ENCODE data around the gene FOSL1.

Gene FOSL1

GRCh38 chr11:65919573-65920371, 19.6 kb upstream of the FOSL1 start:
- peak; percentile 21 for DNase-seq

DNA sequence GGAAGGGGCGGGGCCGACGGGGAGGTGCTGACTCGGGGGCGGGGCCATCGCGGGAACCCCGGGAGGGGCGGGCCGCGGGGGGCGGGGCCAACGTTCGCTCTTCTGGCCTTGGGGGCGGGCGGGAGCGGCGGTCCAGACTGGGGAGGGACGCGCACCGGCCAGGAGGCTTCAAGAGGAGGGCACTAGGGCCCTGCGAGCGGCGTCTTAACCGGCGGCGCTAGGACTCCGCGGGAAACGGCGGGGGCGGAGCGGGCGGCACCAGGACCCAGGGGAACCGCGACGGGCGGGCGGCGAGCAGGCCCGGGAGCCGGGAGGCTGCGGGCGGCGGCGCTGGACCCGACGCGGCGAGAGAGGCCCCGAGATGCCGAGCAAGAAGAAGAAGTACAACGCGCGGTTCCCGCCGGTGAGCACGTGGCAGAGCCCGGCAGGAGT, 19.0 kb upstream of the FOSL1 start, which contains the start of gene DRAP1:
DRAP1 (plus strand) TSS at position 286 of the 432 bp plus-strand sequence; CDS start at position 362, 76 bp downstream.
- DNase-seq = peak; percentile 98

DNA sequence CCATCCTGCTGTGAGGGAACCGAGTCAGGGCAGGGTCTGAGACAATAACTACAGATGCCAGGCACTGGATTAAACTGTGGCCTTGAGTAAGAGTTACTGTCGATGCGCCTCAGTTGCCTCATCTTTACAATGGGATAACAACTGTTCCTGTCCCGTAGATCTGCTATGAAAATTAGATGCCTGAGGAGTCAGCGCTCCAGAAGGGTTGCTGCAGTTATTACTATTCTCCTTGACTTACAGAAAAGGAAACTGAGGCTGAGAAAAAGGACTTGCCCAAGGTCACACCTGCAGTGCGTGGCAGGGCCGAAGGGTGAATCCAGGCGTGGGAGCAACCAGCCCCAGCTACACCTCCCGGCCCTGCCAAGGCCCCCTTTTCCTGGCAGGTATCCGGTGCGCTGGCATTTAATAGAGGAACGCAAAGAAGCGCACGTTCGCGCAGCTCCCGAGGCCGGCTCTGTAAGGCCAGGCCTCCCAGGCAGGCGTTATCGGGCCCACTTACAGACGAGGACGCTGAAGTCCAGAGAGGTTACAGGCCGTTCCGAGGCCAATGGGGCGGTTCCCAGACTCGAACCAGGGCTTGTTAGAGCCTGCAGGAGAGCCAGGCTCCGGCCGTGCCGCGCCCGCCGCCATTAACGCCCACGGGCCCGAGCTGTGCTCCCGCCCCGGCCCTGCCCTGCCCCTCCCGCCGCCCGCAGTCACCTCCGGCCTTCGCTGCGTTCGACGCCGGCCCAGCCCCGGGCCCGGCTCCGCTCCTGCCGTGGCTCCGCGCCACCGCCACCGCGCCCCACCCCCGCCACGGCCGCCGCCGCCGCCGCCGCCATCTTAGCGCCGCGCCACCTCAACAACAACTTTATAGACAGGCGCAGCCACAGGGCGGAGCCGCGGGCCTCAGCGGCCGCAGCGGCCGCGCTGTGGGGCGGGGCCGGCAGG, 18.3 kb upstream of the FOSL1 start, which contains the start of gene C11orf68:
C11orf68 (minus strand) TSS at position 852 of the 930 bp plus-strand sequence; CDS start at position 821, 31 bp downstream.
- DNase-seq = no peak

DNA sequence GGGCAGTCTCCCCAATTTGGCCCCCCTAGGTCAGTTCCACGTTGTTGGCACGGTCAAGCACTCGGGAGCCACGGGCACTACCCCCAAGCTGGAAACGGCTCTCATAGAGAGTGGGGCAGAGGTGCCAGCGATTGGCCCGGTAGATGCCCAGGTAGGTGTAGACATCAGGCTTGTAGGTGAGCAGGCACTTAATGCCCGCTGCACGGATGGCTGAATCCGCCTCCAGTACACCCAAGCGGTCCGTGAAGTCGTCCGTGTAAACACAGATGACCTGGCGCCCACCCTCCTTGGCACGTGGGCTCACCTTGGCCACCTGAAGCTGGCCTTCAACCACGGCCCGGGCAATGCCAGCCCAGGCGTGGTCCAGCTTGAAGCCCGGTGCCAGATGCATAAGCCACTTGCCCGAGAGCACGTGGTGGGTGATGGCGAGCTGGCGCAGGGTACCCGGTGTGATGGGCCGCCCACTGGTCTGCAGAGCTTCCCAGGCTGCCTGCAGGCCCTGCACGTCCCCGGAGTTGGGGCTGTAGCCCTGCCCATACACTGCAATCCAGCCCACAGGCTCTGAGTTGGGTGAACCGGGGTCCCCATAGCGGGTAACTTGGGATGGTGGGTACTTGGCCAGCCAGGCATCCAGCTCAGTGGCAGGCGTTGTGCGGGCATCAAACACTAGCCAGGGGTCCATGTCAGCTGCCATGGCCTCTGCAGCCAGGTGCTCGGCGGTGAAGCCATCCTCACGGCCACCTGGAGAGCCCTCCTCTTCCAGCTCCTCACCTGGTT, 17.4 kb upstream of the FOSL1 start:
- no peak for DNase-seq

GRCh38 chr11:65917077-65917433, 16.9 kb upstream of the FOSL1 start:
- no peak for DNase-seq

DNA sequence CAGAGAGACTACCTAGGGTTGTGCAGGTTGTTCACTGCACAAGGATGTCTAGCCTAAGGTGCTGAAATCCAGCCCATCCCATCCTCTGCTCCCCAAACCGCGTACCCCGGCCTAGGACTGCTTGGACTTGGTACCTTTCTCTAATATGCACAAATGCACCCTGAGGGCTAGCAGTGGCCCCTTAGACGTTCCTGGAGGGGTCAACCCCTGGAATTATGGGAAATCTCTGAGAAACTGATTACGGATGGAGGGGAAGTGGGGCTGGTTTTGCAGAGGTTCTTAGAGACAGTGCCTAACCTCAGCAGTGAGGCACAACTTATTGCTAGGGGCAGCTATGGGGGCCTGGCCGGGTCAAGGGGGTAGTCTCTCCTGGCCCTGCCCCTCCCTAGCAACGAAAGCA, 16.2 kb upstream of the FOSL1 start:
- DNase-seq = no peak

GRCh38 chr11:65915821-65916251, 15.6 kb upstream of the FOSL1 start:
- DNase-seq = peak; percentile 99

DNA sequence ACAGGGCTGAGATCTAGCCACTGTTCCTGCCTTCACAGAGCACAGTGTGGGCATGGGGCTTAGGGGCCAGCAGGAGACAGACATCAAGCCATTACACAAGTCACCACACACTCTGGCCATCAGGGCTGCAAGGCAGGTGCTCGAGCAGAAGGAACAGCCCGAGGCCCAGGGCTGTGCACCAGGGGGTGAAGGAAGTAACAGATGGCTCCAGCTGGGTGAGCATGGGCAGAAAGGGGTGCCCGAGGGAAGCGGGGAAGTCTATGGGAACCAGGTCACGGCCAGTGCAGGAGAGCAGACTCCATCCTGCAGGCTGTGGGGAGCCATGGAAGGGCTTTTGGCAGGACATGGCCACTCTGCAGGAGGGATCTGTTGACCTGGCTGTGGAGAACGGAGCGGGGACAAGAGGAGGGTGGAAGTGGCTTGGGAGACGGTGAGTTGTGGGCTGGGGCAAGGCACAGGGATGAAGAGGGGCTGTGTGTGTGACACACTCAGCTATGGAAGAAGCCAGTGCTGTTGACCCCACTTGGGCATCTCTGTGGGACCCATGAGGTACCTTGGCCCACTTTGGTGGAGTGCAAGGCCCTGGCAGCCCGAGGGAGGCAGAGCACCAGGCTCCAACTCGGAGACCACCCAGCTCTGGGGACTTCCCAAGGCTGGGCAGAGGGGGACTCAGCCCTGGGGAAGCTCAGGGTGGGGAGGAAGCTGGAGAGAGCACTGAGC, 15.1 kb upstream of the FOSL1 start:
- no peak for DNase-seq

GRCh38 chr11:65912845-65913244, 12.7 kb upstream of the FOSL1 start:
- DNase-seq = peak; percentile 58

GRCh38 chr11:65911682-65912568, 11.7 kb upstream of the FOSL1 start:
- peak; percentile 97 for DNase-seq

- no peak for DNase-seq
These were observed 7.7 kb upstream of the FOSL1 start for GRCh38 chr11:65907878-65908277.

- DNase-seq = peak; percentile 67
These were observed 6.4 kb upstream of the FOSL1 start for GRCh38 chr11:65906602-65907001.

DNA sequence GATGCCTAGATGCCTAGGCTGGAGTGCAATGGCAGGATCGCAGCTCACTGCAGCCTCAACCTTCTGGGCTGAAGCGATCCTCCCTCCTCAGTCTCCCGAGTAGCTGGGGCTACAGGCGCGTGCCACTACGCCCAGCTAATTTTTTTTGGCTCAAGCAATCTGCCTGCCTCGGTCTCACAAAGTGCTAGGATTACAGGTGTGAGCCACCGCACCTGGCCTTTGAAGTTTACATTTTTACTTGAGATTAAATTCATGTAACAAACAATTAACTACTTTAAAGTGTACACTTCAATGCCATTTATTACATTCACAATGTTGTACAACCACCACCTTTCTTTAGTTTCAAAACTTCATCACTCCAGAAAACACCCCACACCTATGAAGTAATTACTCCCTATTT, 3.5 kb upstream of the FOSL1 start:
- no peak for DNase-seq

GRCh38 chr11:65903068-65903481, 2.9 kb upstream of the FOSL1 start:
- DNase-seq = peak; percentile 98

GRCh38 chr11:65900899-65901180, 652 bp upstream of the FOSL1 start:
- no peak for DNase-seq

DNA sequence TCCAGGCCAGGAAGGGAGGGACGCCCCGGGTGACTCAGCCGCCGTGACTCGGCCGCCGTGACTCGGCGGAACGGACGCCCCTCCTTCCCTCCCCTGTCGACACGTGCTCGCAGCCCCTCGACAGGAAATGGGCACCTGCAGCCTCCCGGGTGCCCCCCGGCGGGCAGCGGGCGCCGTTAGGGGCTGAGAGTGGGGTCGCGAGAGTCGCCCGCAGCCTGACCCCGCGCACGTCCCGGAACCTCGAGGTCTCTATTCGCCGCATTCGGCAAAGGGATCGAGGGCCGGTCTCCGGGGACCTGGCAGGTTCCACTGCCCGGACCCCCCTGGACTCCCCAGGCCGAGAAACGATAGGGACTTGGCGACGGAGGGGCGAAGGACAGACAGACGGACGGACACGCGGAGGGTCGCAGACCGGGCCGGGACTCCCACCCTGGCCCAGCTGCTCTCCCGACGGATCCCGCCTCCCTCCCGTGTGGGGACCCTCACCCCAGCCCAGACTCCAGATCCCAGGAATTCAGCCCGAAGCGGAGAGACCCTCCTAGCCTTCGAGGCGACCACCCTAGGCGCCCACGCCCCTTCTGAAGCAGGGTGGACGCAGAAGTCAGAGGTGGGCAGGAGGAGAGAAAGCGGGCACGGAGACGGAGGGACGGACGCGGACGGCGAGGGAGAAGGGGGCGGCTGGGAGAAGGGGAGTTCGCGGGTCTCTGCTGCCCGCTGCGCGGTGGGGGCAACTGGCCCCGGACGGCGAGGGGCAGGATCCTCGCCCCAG, 648 bp downstream of the FOSL1 start:
- peak; percentile 88 for DNase-seq

DNA sequence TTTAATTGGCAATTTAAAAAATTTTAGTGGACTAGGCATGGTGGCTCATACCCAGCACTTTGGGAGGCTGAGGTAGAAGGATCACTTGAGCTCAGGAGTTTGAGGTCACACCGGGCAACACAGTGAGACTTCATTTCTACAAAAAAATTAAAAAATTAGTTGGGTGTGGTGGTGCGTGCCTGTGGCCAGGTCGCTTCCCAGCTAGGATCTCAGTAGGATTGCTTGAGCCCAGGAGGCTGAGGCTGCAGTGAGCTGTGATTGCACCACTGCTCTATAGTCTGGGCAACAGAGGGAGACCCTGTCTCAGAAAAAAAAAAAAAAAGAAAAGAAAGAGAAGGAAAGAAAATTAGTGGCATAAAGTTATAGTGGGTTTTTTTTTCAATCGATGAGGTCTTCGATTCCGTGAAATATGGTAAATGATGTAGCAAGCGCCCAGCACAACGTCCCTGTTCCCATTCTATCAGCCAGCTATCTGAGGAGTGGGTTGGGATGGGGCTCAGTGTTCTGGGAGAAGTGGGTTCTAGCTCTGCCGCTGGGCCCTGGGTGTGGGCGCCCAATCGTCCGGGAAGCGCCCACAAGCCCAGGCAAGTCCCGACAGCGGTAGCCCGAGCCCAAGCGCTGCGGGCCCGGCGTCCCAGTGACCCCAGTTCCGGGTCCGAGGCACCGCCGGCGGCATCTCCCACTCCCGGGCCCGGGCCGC, 1.4 kb downstream of the FOSL1 start:
- DNase-seq = no peak

GRCh38 chr11:65897020-65897471, 3.1 kb downstream of the FOSL1 start:
- DNase-seq = no peak
